NCI-H128 (cell line): ENCODE results near the gene CDH23.

Experiments
- DNase-seq: peaks from one replicate; lab custom pipeline; 2025; ENCODE audit not compliant: unreplicated experiment; lab: John Stamatoyannopoulos, UW

Gene CDH23

DNA sequence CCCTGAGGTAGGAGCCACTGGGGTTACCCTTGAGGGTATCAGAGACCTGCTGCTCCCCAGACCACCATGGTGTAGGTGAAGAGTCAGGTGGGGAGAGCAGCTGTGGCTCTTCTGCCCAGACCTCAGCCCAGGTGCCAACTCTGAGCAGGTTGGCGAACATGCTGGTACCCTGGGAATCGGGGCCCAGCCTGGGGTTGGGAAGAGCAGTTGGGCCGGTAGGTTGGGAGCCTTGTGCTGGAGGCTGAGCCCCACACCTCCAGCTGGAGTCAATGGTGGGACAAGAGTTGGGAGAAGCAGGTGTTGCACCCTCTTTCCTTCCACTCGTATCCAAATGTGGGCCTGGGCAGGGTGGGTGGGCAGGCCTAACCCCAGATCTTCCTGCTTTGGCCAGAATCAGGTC is 114.5 kb downstream of the CDH23 start:
- DNase-seq, result no peak

GRCh38 chr10:71512312-71512711 is 115.6 kb downstream of the CDH23 start:
- DNase-seq, result no peak

DNA sequence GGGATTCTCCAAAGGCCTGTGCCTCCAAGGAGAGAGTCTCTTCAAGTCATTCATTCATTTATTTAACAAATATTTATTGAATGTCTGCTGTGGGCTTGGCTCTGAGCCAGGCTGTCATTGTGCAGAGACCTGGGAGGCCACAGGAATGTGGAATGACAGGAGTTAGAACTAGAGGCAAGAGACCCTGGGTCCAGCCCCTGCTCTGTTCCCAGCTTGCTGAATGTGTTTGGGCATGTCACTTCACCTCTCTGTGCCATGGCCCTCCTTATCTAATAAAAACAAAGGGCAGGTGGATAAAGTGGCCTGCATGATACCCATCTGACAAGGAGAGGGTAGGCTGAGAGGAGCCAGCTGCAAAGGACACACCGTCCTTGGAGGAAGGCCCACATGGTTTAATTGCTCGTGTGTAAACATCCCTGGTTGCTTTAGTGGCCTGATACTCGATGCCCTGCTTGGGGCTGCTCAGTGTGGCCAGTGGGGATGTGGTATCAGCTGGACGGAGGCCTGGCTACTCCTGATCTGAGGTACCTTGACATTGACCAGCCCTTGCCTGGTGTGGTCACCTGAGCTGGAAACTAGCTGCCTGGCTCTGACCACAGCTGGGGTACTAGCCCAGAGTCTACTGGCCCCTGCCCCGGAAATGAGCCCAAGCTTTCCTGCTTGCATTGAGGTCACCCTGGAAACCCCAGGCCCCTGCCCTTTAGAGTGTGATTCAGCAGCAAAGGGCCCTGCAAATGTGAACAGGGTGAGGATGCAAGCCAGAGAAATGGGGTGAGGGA is 116.2 kb downstream of the CDH23 start:
- no peak for DNase-seq

DNA sequence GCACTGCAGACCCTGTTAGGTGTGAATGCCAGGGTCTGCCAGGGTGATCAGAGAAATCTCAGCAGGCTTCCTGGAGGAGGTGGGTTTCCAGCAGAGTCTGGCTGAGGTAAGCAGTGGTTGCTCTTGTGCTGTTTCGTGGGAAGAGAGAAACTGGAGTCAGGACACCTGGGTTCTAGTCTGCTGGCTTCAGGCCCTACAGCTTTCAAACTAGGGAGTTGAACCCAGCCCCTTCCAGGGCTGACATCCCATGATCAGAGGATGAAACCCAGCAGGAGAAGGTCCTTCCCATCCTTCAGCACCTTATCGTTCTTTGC is 116.8 kb downstream of the CDH23 start:
- DNase-seq, result no peak

DNA sequence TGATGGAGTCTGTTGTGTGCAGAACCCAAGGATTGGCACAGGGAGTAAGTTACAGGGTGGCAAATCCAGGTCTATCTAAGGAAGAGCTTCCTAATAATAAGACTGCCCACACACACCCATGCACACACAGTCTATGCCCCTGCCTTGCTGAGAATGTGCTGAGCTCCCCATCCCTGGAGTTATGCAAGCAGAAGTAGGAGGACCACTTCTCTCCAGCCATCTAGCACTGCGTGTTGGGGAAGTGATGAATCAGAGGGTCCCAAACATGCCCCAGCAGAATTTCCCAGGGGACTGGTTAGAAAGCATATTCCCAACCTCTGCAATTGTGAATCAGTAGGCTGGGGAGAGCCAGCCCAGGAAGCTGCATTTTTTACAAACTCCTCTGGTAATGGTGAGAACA is 117.2 kb downstream of the CDH23 start:
- no peak for DNase-seq

- no peak for DNase-seq
These were observed 118.9 kb downstream of the CDH23 start for GRCh38 chr10:71515531-71516172.

- DNase-seq, result no peak
These were observed 120.2 kb downstream of the CDH23 start for GRCh38 chr10:71516890-71517289.

DNA sequence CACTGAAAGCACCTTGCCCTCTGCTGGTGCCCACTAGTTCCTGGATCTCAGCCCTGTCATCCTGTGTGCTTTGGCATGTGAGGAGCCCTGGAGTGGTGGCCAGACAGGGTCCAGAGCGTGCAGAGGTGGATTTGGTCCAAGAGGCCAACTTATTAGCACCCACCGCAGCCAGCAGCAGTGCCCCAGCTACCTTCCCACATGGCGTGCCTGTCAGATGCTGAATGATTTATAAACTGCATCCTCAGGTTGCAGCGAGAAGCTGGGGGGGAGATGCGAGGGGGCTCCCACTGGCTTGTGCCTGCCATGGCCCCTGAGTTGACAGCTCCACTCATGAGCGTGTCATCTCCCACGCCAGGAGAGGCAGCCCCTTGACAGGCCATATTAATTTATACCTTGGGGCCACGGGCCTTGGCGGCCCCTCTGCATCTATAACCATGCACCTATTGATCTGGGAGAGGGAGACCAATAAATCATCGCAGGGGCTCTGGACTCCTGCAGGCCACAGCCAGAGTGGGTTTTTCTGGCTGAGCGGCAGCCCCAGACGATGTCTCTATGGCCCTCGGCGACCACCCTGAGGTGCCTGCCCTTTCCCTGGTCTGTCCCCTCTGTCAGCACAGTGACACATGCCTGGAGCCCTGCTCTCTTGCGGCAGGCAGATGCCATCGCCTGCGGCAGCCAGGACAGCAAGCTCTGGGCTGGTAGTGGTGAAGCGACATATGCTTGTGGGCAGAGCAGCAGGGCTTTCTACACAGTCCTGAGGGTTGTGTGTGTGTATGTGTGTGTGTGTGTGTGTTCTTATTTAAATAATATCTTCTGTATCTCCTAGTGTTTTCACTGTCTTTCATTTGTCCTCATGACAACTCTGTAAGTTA is 120.8 kb downstream of the CDH23 start:
- no peak for DNase-seq

DNA sequence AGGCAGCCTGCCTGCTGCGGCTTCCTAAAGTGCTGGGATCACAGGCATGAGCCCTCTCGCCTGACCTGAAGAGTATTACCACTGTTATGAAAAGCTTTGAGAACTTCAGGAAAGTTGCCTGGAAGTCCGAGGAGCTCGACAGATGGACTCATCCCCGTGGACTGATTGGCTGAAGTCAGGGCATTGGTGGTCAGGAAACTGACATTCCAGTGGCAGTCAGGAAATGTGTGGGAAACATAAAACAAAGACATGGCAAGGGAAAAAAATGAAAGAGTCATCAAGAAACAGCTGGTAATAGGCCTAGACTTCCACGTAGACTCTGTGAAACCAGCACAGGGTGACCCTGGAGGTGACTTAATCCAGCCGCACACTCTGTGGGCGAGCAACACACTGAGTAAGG is 123.3 kb downstream of the CDH23 start:
- DNase-seq, result no peak

DNA sequence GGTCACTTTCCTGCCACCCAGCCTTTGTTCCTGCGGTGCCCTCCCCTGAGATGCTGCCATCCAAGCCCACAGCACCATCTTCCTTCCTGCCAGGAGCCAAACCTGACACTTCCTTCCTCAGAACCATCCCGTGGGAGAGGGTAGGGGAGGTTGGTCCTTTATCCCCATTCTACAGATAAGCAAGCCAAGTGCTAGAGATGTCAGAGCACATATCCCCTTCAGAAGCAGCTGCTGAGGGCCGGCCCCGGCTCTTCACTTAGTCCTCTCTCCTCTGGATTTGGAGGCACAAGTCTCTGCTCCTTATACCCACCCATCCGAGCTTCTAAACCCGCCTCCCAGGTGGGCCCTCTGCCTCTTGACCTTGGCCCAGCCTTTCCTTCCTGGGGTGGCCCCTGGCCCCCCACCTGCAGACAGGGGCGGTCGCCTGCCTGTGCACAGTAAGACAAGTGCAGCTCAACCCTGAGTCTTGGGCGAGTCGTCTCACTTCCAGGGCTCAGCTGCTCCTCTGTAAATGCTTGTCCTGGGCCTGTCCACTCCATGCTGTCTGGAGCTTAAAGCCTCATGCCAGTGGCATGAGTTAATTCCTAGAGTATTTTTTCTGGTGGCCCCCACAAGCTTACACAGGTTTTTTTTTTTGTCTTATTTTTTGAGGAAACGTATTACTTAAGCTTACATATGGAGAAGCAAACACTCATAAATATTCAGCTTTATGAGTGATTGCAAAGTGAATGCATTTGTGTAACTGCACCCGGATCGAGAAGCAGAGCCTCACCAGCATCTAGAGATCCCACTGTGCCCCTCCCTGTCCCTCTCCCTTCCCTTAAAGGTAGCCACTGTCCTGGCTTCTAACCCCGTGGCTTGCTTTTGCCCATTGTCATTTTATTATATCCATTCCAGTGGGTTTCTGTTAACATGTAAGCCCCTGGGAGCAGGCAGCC is 125.1 kb downstream of the CDH23 start:
- DNase-seq, result no peak

GRCh38 chr10:71522442-71523144 is 125.9 kb downstream of the CDH23 start:
- DNase-seq, result no peak

DNA sequence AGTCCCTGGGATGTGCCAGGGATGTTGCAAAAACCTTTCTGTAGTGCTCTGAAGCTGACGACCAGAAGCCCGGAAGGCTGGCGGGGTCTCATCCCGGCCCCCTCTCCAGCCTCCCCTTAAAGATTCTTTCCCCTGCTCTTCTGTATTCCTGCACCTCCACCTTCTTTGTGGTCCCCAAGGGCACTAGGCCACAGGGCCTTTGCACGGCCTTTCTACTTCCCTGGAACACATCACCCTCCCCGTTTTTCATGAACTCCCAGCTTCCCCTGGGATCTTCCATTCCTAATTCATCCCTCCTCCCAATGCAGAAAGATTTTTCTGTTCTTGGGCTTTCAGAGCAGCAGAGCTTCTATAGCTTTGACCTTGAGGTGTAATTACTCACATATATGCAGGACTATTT is 127.0 kb downstream of the CDH23 start:
- DNase-seq, result no peak

- no peak for DNase-seq
These were observed 128.4 kb downstream of the CDH23 start for GRCh38 chr10:71525092-71525491.

- DNase-seq, result no peak
These were observed 129.0 kb downstream of the CDH23 start for GRCh38 chr10:71525721-71526120.

DNA sequence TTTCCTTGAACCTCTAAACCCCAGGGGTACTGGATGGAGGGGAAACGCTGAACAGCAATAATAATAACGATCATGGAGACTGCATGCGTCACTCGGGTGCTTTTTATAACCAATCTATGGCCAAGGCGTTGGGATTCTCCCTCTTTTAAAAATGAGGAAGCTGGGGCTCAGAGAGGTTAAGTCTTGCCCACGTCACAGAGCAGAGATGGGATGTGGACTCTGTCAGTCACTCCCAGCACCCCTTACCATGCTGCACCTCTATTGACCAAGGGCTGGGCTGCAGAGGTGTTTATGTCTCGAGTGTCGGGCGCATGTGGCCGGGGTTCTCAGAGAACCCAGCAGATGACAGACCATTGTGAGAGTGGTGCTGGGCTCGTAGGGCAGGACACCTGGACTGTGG is 129.9 kb downstream of the CDH23 start:
- DNase-seq, result no peak

GRCh38 chr10:71527135-71527534 is 130.4 kb downstream of the CDH23 start:
- no peak for DNase-seq

DNA sequence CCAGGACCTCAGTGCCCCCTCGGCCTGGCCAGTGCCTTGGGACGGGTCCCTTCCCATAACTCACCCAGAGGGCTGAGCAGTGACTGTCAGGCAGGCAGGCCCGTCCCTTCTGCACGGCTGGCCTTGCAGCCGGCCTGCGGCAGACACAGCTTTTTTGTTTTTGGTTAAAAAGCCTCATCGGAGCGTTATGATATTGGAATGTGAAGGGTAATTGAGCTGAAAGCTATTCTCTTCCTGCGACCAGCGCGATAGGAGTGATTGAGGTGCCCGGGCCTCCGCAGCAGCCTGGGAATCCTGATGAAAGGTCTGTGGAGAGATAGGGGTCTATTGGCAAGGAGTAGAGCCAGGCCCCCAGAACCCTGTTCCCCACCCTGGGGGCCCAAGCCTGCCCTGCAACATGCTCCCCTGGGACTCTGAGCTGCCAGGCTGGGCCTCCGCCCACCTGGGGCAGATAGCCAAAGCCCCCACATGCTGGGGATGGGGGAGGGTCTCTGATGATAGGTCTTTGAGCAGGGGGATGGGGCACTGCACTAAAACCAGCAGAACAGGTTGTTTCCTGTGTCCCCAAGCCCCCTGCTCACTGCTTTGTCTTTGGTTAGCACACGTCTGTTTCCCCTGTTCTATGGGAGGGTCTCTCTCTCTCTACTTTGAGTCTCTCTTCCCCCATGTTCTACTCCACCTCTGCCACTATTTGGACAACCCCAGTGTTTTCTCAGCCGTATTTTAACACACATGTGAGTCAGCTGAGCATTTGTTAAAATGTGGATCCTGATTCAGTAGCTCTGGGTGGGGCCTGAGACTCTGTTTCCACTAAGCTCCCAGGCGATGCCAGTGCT is 131.9 kb downstream of the CDH23 start:
- no peak for DNase-seq

- no peak for DNase-seq
These were observed 132.6 kb downstream of the CDH23 start for GRCh38 chr10:71529207-71529827.

DNA sequence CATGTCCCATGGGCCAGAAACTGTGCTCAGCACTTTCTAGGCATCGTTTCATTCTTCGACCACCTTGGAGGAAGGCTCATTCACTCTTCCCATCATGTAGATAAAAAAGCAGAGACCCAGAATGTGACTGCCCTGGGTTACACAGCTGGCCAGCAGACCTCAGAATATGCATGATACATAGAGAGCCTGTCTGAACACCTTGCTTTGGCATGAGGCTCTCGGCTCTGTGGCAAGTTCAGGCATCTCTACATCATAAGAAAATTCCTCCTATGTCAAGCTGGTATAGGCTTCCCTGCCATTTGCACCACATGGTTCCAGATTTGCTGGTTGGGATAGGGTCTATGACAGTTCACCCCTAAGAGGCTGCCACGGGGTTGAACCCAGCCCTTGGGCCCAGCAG is 134.1 kb downstream of the CDH23 start:
- DNase-seq, result no peak
